ENCODE results near the gene DTNA. TPM values are rescaled to one million over a fixed set of nuclear protein-coding genes. Genes with fewer than 3 reads are reported as not detected.

Gene DTNA
- total RNA-seq, 1 donor from 2014 or later = 55.7 TPM

GRCh38 chr18:34932792-34933466, 222.8 kb downstream of the DTNA start:
- no peak for DNase-seq (ENCODE audit: low spot score)

GRCh38 chr18:34933909-34934661, 224.0 kb downstream of the DTNA start:
- DNase-seq (ENCODE audit: low spot score) = no peak

- DNase-seq (ENCODE audit: low spot score) = no peak
These were observed 226.7 kb downstream of the DTNA start for GRCh38 chr18:34936772-34937171.

GRCh38 chr18:34938090-34938489, 228.0 kb downstream of the DTNA start:
- no peak for DNase-seq (ENCODE audit: low spot score)
